CD4-positive, alpha-beta T cell treated with Interferon gamma for 1 hour (primary cell): Measurements from ENCODE around the gene FOLH1.
"Not testable (repeated sequence)": the region's sequence is repeated elsewhere in the genome, so short reads cannot be mapped to it uniquely, and the experiment has no call there.

Experiments
- DNase-seq: peaks from one replicate; pipeline ENCODE4 v3.0.0-alpha.2; 2020

The FOLH1 gene

GRCh38 chr11:49175378-49175777, 33.0 kb downstream of the FOLH1 start:
- DNase-seq = not testable (repeated sequence)

- not testable (repeated sequence) for DNase-seq
Measured at GRCh38 chr11:49174691-49175366, 33.6 kb downstream of the FOLH1 start.

- DNase-seq = not testable (repeated sequence)
Measured at GRCh38 chr11:49171613-49172012, 36.8 kb downstream of the FOLH1 start.

- DNase-seq = not testable (repeated sequence)
Measured at GRCh38 chr11:49169579-49169978, 38.8 kb downstream of the FOLH1 start.

- not testable (repeated sequence) for DNase-seq
Measured at GRCh38 chr11:49168992-49169391, 39.4 kb downstream of the FOLH1 start.

- DNase-seq = no peak
Measured at GRCh38 chr11:49151211-49151610, 57.2 kb downstream of the FOLH1 start.

- DNase-seq = not testable (repeated sequence)
Measured at GRCh38 chr11:49102356-49102755, 106.0 kb downstream of the FOLH1 start.
